ENCODE measurements around the gene KRT84. TPM values are rescaled to one million over a fixed set of nuclear protein-coding genes. Genes with fewer than 3 reads are reported as not detected.

Gene KRT84
- total RNA-seq, 3 donors from 2014 or later, result not detected

DNA sequence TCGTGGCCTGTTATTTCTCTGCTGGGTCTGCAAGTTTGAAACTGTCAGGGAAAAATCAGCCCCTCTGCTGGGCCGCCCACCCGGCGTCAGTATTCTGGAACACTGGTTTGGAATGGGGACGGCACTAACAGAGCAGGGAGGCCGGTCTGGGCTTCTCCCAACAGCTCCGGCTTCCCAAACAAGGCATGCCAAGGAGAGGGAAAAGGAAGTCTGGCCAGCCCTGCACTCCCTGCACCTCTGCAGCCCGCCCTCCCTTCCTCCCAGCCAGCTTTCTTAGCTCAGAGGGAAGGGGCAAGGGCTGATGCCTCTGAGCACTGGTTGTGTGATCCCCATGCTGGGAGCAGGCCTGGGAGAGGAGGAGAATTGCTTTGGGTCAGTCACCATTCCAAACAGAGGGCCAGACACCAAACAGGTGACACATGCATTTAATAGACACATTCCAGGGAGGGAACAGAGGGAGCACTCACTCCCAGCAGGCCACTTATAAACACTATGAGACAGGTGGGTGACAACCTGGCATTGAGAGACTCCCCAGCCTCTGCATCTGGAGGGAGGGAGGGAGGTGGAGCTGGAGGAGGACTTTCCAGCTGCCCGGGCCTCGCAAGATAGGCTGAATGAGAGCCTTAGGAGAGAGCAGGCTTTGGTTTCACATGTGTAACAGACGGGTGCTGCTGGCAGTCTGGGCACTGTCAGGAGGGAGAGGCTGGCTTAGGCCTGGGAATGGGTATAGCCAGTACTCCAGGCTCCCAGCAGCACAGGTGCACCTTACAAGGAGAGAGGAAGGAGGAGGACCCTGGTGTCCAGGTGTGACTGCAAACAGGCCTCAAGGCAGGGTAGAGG is 38.4 kb upstream of the KRT84 start:
- H3K27ac ChIP-seq, result peak overlapping the region; percentile 75 to 78
- no peak for TF ChIP-seq POLR2A (IDR thresholded peaks at IDR 0.05)
- no peak for TF ChIP-seq POLR2AphosphoS5 (IDR thresholded peaks at IDR 0.05)
- TF ChIP-seq, protein P1, sequence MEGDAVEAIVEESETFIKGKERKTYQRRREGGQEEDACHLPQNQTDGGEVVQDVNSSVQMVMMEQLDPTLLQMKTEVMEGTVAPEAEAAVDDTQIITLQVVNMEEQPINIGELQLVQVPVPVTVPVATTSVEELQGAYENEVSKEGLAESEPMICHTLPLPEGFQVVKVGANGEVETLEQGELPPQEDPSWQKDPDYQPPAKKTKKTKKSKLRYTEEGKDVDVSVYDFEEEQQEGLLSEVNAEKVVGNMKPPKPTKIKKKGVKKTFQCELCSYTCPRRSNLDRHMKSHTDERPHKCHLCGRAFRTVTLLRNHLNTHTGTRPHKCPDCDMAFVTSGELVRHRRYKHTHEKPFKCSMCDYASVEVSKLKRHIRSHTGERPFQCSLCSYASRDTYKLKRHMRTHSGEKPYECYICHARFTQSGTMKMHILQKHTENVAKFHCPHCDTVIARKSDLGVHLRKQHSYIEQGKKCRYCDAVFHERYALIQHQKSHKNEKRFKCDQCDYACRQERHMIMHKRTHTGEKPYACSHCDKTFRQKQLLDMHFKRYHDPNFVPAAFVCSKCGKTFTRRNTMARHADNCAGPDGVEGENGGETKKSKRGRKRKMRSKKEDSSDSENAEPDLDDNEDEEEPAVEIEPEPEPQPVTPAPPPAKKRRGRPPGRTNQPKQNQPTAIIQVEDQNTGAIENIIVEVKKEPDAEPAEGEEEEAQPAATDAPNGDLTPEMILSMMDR (IDR thresholded peaks at IDR 0.05), result no peak

DNA sequence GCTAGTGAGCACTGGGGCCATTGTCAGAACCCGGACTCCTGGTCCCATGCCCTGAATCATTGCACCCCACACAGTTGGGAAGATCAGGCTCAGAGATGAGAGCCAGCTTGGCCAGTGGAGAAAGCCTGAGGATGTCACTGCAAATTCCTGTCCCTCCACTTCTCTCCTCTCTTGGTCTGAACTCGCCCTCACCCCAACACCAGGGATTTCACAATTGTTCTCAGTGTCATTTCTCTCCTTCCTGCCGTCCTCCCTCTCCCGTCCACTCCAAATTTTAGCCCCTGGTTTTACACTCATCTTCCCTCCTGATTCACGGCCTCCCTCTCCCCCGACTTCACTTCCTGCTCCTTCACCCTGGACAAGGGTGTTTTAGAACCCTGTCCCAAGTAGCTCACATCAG is 37.6 kb upstream of the KRT84 start:
- Histone ChIP-seq H3K9me3 (no peaks in the 10 kb centered on the region), H3K36me3 (no peaks in the 10 kb centered on the region), H3K27me3 (peaks cover 0 to 3% of the 10 kb centered on the region in 2 donors), H3K27ac (peak overlapping the region; percentile 75 to 78), H3K4me3 (no peak overlapping the region), H3K4me1 (no peaks in the 10 kb centered on the region)
- intact Hi-C loops (cut with DNase I; ENCODE audit: low total_unique reads), result no loop called here
- peak in 1 of 2 donors; percentile 62 for DNase-seq (ENCODE audit: low spot score in 2 of 2)
- TF ChIP-seq, protein P1 (IDR thresholded peaks at IDR 0.05), result no peak
- TF ChIP-seq POLR2AphosphoS5 (IDR thresholded peaks at IDR 0.05) (no peak), POLR2A (IDR thresholded peaks at IDR 0.05) (no peak)

More for the DNA sequence above, 38.4 kb upstream of the KRT84 start:
- H3K9me3 ChIP-seq, result no peaks in the 10 kb centered on the region
- no peak for DNase-seq (ENCODE audit: low spot score in 2 of 2)
- intact Hi-C loops (cut with DNase I; ENCODE audit: low total_unique reads), result no loop called here
- H3K4me3 ChIP-seq, result no peak overlapping the region
- peaks cover 0 to 3% of the 10 kb centered on the region in 2 donors for H3K27me3 ChIP-seq
- H3K36me3 ChIP-seq, result no peaks in the 10 kb centered on the region
- no peaks in the 10 kb centered on the region for H3K4me1 ChIP-seq

DNA sequence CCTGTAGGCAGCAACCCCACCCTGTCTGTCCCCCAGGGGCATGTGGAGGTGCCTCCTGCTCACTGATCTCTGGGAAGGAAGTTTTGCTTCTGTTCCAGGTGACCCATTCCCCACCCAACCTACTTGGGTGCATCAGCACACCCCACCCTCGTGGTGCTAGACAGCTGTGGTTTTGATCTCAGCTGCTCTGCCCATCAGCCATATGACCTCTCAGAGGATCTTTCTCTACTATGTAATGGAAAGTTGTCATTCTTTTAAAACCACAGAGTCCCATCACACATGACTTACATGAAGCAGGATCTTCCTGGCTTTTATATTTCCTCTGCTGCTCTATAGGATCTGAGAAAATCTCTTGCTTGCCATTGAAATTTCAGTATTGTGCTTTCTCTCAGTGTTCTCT is 34.2 kb upstream of the KRT84 start:
- Histone ChIP-seq H3K36me3 (no peaks in the 10 kb centered on the region), H3K27me3 (peaks cover 0 to 3% of the 10 kb centered on the region in 2 donors), H3K27ac (no peak overlapping the region), H3K9me3 (no peaks in the 10 kb centered on the region), H3K4me1 (no peaks in the 10 kb centered on the region), H3K4me3 (no peak overlapping the region)
- TF ChIP-seq, protein P1 (IDR thresholded peaks at IDR 0.05), result no peak
- TF ChIP-seq POLR2A (IDR thresholded peaks at IDR 0.05) (no peak), POLR2AphosphoS5 (IDR thresholded peaks at IDR 0.05) (no peak)
- DNase-seq (ENCODE audit: low spot score in 2 of 2), result no peak
- intact Hi-C loops (cut with DNase I; ENCODE audit: low total_unique reads), result no loop called here

DNA sequence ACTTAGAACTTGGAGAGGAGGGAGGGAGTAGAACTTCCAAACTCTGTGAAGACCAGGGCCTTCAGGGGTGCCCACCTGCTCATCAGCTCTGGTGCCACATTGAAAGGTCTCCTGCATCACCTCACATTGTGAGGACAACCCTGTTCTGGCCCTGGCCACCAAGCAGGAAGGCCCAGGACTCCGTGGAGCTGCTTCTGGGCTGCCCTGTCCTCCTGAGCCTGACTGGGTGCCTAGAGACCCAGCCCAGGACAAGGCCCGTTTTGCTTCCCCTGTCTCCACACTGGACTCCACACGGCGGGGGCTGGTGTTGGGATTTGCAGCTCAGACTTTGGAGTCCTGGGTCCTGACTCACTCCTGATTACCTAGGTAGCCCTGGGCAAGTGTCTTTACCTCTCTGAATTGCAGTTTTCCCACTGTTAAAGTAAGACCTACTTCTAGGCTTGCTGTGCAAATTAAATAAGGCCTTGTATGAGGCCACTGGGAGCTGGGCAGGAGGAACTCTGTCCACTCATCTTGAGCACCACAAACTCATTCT is 33.2 kb upstream of the KRT84 start:
- peaks cover 0 to 3% of the 10 kb centered on the region in 2 donors for H3K27me3 ChIP-seq
- TF ChIP-seq, protein P1 (IDR thresholded peaks at IDR 0.05), result no peak
- H3K4me3 ChIP-seq, result no peak overlapping the region
- no peaks in the 10 kb centered on the region for H3K36me3 ChIP-seq
- intact Hi-C loops (cut with DNase I; ENCODE audit: low total_unique reads), result no loop called here
- no peaks in the 10 kb centered on the region for H3K4me1 ChIP-seq
- no peak overlapping the region for H3K27ac ChIP-seq
- no peak for DNase-seq (ENCODE audit: low spot score in 2 of 2)
- H3K9me3 ChIP-seq, result no peaks in the 10 kb centered on the region

DNA sequence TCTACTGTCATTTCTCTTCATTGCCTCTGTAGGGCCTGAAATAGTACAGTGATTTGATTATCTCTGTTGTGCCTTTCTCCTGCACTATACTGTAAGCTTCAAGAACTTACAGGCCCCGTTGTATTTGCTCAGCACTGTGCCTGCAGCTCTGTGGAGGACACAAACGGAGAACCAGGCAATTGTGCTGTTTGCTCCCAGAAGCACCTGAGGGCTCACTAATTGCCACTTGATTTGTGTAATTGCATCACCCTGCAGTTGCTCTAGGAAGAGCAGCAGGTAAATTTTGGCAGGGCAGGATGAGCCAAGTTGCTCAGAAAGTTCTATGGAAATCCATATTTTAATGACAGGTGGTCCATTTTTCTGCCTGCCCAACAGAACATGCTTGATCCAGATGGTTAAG is 32.3 kb upstream of the KRT84 start:
- no peaks in the 10 kb centered on the region for H3K36me3 ChIP-seq
- peak overlapping the region in 1 of 2 donors; percentile 82 for H3K27ac ChIP-seq
- intact Hi-C loops (cut with DNase I; ENCODE audit: low total_unique reads), result no loop called here
- no peak for TF ChIP-seq POLR2A (IDR thresholded peaks at IDR 0.05)
- no peak for TF ChIP-seq POLR2AphosphoS5 (IDR thresholded peaks at IDR 0.05)
- TF ChIP-seq, protein P1 (IDR thresholded peaks at IDR 0.05), result no peak
- no peak for DNase-seq (ENCODE audit: low spot score in 2 of 2)
- H3K4me1 ChIP-seq, result no peaks in the 10 kb centered on the region
- H3K4me3 ChIP-seq, result no peak overlapping the region
- peaks cover 0 to 3% of the 10 kb centered on the region in 2 donors for H3K27me3 ChIP-seq
- no peaks in the 10 kb centered on the region for H3K9me3 ChIP-seq

All from breast epithelium (tissue), 4 donors.